SK-N-DZ (cell line): ENCODE measurements around the gene PRSS56.

Source experiments
- DNase-seq: peaks from one replicate; pipeline ENCODE4 v3.0.0-alpha.2; 2015; ENCODE audit warnings: low spot score

Gene PRSS56

GRCh38 chr2:232541195-232541960 lies 21.2 kb downstream of the PRSS56 start:
- no peak for DNase-seq

GRCh38 chr2:232541961-232542714 lies 21.9 kb downstream of the PRSS56 start:
- no peak for DNase-seq

GRCh38 chr2:232542715-232543467 lies 22.7 kb downstream of the PRSS56 start:
- DNase-seq, result no peak

GRCh38 chr2:232543491-232543890 lies 23.3 kb downstream of the PRSS56 start:
- no peak for DNase-seq

GRCh38 chr2:232543928-232544631 lies 23.9 kb downstream of the PRSS56 start:
- no peak for DNase-seq

DNA sequence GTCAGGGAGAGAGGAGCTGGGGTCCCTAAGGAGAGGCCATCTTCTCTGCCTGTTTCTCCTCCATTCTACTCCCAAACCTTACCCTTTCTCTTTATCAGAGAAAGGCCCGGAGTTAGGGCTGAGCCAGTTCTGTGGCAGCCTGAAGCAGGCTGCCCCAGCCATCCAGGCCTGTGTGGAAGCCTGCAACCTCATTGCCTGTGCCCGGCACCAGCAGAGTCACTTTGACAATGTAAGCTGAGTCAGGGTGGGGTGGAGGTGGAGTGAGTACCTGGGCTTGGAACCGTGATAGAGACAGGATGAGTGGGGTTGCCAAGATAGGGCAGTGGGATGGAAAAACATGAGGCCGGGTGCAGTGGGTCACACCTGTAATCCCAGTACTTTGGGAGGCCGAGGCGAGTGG lies 24.5 kb downstream of the PRSS56 start:
- no peak for DNase-seq

DNA sequence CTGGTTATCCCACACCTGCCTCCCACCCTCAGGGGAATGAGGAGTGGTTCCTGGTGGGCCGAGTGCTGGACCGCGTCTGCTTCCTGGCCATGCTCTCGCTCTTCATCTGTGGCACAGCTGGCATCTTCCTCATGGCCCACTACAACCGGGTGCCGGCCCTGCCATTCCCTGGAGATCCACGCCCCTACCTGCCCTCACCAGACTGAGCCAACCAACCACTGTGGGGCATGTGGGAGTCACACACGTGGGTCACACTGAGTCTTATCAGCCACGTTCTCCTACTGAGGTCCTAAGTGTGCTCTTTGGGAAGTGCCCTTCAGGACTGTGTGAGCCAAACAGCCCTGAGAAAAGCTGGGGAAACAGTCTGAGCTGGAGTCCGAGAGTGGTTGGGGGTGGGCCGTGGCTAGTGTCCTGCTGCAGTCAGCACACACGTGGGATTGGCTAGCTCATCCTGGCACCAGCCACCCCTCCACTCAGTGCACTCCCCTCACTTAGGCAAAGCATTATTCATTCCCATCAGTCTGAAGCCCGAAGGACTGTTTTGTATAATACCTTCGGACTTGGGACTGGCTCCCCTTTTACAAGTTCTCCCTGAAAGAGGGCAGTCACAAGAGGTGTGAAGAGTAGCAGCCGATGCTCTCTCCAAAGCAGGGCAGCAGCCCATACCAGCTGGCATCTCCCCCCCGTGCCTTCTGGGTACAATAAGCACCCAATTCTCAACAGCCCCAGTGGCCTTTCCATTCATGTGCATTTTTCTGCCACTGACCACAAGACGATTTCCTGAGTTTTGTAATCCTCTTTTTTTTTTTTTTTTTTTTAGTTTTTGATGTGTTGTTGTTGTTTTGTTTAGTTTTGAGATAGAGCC lies 25.6 kb downstream of the PRSS56 start:
- no peak for DNase-seq

DNA sequence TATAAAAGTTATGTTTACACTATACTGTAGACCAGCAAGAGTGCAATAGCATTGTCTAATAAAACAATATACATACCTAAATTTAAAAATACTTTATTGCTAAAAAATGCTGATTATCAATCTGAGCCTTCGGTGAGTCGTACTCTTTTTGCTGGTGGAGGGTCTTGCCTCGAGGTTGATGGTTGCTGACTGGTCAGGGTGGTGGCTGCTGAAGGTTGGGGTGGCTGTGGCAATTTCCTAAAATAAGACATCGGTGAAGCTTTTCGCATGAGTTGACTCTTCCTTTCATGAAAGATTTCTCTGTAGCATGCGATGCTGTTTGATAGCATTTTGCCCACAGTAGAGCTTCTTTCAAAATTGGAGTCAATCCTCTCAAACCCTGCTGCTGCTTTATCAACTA lies 27.8 kb downstream of the PRSS56 start:
- DNase-seq, result no peak

DNA sequence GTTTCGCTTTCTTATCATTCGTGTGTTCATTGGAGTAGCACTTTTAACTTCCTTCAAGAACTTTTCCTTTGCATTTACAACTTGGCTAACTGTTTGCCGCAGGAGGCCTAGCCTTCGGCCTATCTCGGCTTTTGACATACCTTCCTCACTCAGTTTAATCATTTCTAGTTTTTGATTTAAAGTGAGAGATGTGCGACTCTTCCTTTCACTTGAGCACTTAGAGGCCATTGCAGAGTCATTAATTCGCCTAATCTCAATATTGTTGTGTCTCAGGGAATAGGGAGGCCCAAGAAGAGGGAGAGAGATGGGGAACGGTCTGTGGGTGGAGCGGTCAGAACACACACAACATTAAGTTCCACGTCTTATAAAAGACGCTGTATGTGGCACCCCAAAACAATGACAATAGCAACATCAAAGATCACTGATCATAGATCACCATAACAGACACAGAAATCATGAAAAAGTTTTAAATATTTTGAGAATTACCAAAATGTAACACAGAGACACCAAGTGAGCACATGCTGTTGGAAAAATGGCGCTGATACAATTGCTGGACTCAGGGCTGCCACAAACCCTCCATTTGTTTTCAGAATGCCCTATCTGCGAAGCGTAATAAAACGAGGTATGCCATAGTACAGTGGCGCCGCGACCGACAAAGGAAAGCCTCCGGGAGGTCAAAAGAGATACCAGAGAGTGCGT lies 29.6 kb downstream of the PRSS56 start:
- no peak for DNase-seq

GRCh38 chr2:232550354-232551249 lies 30.4 kb downstream of the PRSS56 start, which contains the start of the genes EIF4E2 and TIGD1:
EIF4E2 (plus strand) TSS chr2:232550689; CDS start chr2:232550725, 36 bp downstream.
TIGD1 (minus strand) TSS chr2:232550557; CDS start chr2:232549882, 675 bp downstream.
- peak; percentile 95 for DNase-seq

DNA sequence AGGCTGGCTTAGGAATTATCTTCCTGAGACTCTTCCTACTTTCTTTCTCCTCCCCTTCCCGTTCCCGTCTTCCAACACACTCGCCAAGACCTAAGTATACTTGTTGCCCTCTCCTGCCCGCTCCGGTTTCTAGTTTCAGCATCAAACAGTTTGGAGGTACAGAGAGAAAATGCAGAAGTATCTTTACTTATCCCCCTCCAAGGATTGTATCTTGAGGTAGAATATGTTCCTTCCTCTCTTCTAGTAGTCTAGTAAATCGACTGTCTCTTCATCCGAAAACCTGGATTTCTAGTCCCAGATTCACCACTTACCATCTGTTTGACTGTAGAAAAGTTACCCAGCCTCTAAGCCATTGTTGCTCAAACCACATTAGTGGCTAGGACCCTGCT lies 31.1 kb downstream of the PRSS56 start:
- DNase-seq, result no peak

DNA sequence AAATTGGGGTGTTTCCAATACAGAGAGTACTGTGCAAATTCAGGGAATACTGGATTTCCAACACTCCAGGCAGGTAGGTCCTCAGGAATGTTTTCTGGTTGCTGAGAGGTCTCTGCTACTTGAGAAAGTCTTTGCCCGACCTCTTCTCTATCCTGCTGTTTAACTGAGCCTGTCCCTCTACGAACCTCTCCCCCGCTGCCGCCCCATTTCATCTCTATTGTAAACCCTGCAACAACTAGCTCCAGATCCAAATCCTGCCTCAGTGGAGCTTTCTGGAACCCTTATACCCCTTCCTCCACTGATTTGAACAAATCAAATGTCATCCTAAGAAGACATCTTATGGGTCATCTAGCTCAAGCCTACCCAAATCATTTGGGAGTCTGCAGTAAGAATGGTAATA lies 31.6 kb downstream of the PRSS56 start:
- DNase-seq, result no peak

DNA sequence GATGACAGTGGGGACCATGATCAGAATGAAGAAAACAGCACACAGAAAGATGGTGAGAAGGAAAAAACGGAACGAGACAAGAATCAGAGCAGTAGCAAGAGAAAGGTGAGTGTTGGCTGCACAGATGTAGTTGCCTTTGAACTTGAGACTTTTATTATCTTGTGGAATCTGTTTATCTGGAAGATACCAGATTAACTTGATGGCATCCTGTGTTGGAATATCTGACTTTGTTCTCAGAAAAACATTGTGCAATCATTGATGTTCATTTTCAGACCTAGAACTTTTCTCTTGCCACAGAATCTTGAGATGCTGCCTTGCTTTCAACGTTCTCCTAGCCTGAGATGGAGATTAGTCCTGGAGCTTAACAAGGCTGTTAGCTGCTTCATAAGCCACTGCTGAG lies 36.2 kb downstream of the PRSS56 start:
- DNase-seq, result no peak

GRCh38 chr2:232562515-232563151 lies 42.4 kb downstream of the PRSS56 start:
- DNase-seq, result no peak

- DNase-seq, result no peak
These were observed 43.4 kb downstream of the PRSS56 start for GRCh38 chr2:232563580-232563979.

GRCh38 chr2:232567721-232568120 lies 47.5 kb downstream of the PRSS56 start:
- DNase-seq, result no peak

DNA sequence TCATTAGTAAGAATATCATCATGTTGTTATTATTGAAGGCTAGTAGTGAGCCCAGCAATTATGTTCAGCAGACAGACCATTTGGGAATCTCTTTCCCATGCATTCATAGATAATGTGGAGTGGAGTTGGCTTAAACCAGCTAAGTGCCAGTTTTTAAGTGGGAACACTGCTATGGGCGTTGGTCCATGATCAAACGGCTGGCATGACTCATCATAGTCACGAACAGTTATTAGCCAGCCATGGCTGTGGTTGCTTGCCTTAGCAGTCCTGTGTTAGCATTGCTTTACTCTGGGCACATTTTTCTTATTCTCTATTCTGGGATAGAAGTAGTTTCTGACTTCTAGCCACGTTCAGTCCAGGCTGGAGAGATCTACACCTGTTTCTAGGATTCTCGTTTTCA lies 48.0 kb downstream of the PRSS56 start:
- no peak for DNase-seq

- no peak for DNase-seq
These were observed 49.4 kb downstream of the PRSS56 start for GRCh38 chr2:232569541-232569940.
